Neural progenitor cell (in vitro differentiated cells): ENCODE results near the gene TFPI.

Experiments
- CTCF ChIP-seq: fragments of 200-600 bp; sonication (generic); IDR thresholded peaks from 2 replicates; pipeline ENCODE4 v1.5.1; 2017; ENCODE audit warnings: antibody characterized with exemption, mild to moderate bottlenecking
- EZH2 ChIP-seq: fragments of 200-600 bp; sonication (generic); IDR thresholded peaks from 2 replicates; pipeline ENCODE4 v1.6.1; 2017; ENCODE audit warnings: antibody characterized with exemption, mild to moderate bottlenecking, moderate library complexity
- EZH2phosphoT487 ChIP-seq: fragments of 200-600 bp; sonication (generic); IDR thresholded peaks from 2 replicates; pipeline ENCODE4 v1.6.1; 2017; ENCODE audit warnings: antibody characterized with exemption

GRCh38 chr2:187580462-187581124 is 26.4 kb upstream of the TFPI start:
- no peak for TF ChIP-seq EZH2
- TF ChIP-seq CTCF = peak; percentile 67
- no peak for TF ChIP-seq EZH2phosphoT487
